COLO668 (cell line): ENCODE data around the gene CCNF.
A peak's percentile ranks its signal among the peaks of the same experiment; 100 is the strongest.

Experiments used
- DNase-seq: peaks from one replicate; lab custom pipeline; 2025; ENCODE audit not compliant: unreplicated experiment; lab: John Stamatoyannopoulos, UW

The CCNF gene

GRCh38 chr16:2483939-2484897 lies 55.0 kb downstream of the CCNF start:
- no peak for DNase-seq

GRCh38 chr16:2484898-2485508 lies 55.8 kb downstream of the CCNF start:
- DNase-seq: no peak

- no peak for DNase-seq
Observed at GRCh38 chr16:2485811-2486507, 56.7 kb downstream of the CCNF start.

GRCh38 chr16:2486645-2487516 lies 57.6 kb downstream of the CCNF start:
- DNase-seq: peak; percentile 82

- no peak for DNase-seq
Observed at GRCh38 chr16:2487517-2487842, 58.2 kb downstream of the CCNF start.

- peak; percentile 73 for DNase-seq
Observed at GRCh38 chr16:2487903-2488531, 58.8 kb downstream of the CCNF start.

GRCh38 chr16:2489581-2489980 lies 60.3 kb downstream of the CCNF start:
- DNase-seq: no peak

GRCh38 chr16:2490190-2491105 lies 61.2 kb downstream of the CCNF start:
- peak; percentile 81 for DNase-seq

- no peak for DNase-seq
Observed at GRCh38 chr16:2492292-2492691, 63.0 kb downstream of the CCNF start.

GRCh38 chr16:2493605-2494004 lies 64.4 kb downstream of the CCNF start:
- no peak for DNase-seq

GRCh38 chr16:2494616-2495015 lies 65.4 kb downstream of the CCNF start:
- DNase-seq: no peak

GRCh38 chr16:2495041-2495440 lies 65.8 kb downstream of the CCNF start:
- no peak for DNase-seq

- DNase-seq: no peak
Observed at GRCh38 chr16:2496223-2497115, 67.2 kb downstream of the CCNF start.

GRCh38 chr16:2497116-2497630 lies 67.9 kb downstream of the CCNF start:
- DNase-seq: no peak

- DNase-seq: no peak
Observed at GRCh38 chr16:2497695-2498484, 68.6 kb downstream of the CCNF start.

- DNase-seq: no peak
Observed at GRCh38 chr16:2498531-2499253, 69.4 kb downstream of the CCNF start.

- no peak for DNase-seq
Observed at GRCh38 chr16:2499454-2499853, 70.2 kb downstream of the CCNF start.
